NCI-H1417 treated with DMSO at 0.1 percent for 48 hours (cell line): ENCODE results near the gene VPS13C.
"Not testable (repeated sequence)": the region's sequence is repeated elsewhere in the genome, so short reads cannot be mapped to it uniquely, and the experiment has no call there.

Source experiments
- DNase-seq: peaks from one replicate; lab custom pipeline; 2025; lab: John Stamatoyannopoulos, UW

Gene VPS13C

GRCh38 chr15:62047282-62047827 lies 12.9 kb downstream of the VPS13C start:
- no peak for DNase-seq

- no peak for DNase-seq
These were observed 14.0 kb downstream of the VPS13C start for GRCh38 chr15:62046078-62046743.

GRCh38 chr15:62035256-62035924 lies 24.9 kb downstream of the VPS13C start:
- DNase-seq = no peak

GRCh38 chr15:62027916-62028315 lies 32.3 kb downstream of the VPS13C start:
- no peak for DNase-seq

GRCh38 chr15:62027263-62027565 lies 33.0 kb downstream of the VPS13C start:
- DNase-seq = no peak

GRCh38 chr15:62026487-62027262 lies 33.6 kb downstream of the VPS13C start:
- no peak for DNase-seq

- no peak for DNase-seq
These were observed 38.2 kb downstream of the VPS13C start for GRCh38 chr15:62021991-62022600.

- DNase-seq = no peak
These were observed 39.6 kb downstream of the VPS13C start for GRCh38 chr15:62020576-62021160.

- DNase-seq = not testable (repeated sequence)
These were observed 54.9 kb downstream of the VPS13C start for GRCh38 chr15:62005354-62005753.

GRCh38 chr15:61997786-61998185 lies 62.5 kb downstream of the VPS13C start:
- DNase-seq = no peak

GRCh38 chr15:61996056-61996635 lies 64.1 kb downstream of the VPS13C start:
- no peak for DNase-seq

- no peak for DNase-seq
These were observed 66.0 kb downstream of the VPS13C start for GRCh38 chr15:61994216-61994615.

GRCh38 chr15:61992518-61992917 lies 67.7 kb downstream of the VPS13C start:
- DNase-seq = no peak

GRCh38 chr15:61989667-61990066 lies 70.6 kb downstream of the VPS13C start:
- DNase-seq = no peak

GRCh38 chr15:61987824-61988223 lies 72.4 kb downstream of the VPS13C start:
- DNase-seq = no peak

- DNase-seq = no peak
These were observed 77.2 kb downstream of the VPS13C start for GRCh38 chr15:61983081-61983480.

- DNase-seq = no peak
These were observed 82.0 kb downstream of the VPS13C start for GRCh38 chr15:61978225-61978624.

- DNase-seq = peak; percentile 89
These were observed 85.5 kb downstream of the VPS13C start for GRCh38 chr15:61974759-61975158.

GRCh38 chr15:61974118-61974517 lies 86.1 kb downstream of the VPS13C start:
- no peak for DNase-seq

- no peak for DNase-seq
These were observed 108.3 kb downstream of the VPS13C start for GRCh38 chr15:61951949-61952348.

- DNase-seq = no peak
These were observed 113.5 kb downstream of the VPS13C start for GRCh38 chr15:61946778-61947177.

- no peak for DNase-seq
These were observed 116.3 kb downstream of the VPS13C start for GRCh38 chr15:61943992-61944391.
